IMR-90 (cell line): ENCODE measurements around the gene TEP1.

Experiments
- CTCF ChIP-seq: conservative IDR thresholded peaks from 2 replicates; pipeline ENCODE4 v1.5.1; 2012; ENCODE audit warnings: mild to moderate bottlenecking, low read depth, low read length, improper control_type of control experiment
- FOS ChIP-seq: fragments of 150-350 bp; IDR thresholded peaks from 2 replicates; pipeline ENCODE4 v1.6.1; 2016; ENCODE audit warnings: low read depth, low read length
- MAFK ChIP-seq: IDR thresholded peaks from 2 replicates; pipeline ENCODE4 v1.6.1; 2012; ENCODE audit warnings: low read depth, low read length, improper control_type of control experiment
- RAD21 ChIP-seq: IDR thresholded peaks from 2 replicates; pipeline ENCODE4 v1.6.1; 2012; ENCODE audit warnings: low read length, improper control_type of control experiment

- TF ChIP-seq CTCF (no peak), MAFK (no peak), FOS (no peak), RAD21 (no peak)
Observed at GRCh38 chr14:20380681-20381080, 32.6 kb downstream of the TEP1 start.
